ENCODE data around the gene CDYL.

GRCh38 chr6:4809999-4810918 lies 34.1 kb downstream of the CDYL start:
- TF ChIP-seq GATA2 (IDR thresholded peaks at IDR 0.05; ENCODE audit: low read depth, low read length) (no peak), GATA3 (IDR thresholded peaks at IDR 0.05; ENCODE audit: low read depth, low read length) (no peak)
